ENCODE measurements around the gene NRBP1. TPM values are rescaled to one million over a fixed set of nuclear protein-coding genes. Genes with fewer than 3 reads are reported as not detected.

NRBP1 gene
- total and polyA plus RNA-seq, 9 donors, result 50.8 to 169 (median 90.0) TPM

DNA sequence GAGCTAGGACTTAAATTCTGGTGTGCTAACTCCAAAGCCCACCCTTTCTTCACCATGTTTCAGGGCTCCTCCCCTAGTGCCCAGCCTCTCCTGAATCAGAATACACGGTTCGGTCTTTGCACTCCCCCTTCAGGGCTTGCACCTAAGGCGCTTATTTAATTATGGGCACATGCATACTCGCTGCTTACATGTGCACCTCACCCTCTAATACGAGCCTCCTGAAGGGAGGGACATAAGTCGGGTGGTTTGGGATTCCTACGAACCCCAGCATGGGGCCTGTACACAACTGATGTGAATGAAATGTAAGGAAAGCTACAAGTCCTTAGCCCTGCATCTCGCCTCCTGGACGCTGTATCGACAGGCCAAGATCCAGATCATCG, 60.7 kb downstream of the NRBP1 start:
- Histone ChIP-seq H3K27me3 (no peaks in the 10 kb centered on the region), H3K27ac (peak overlapping the region; percentile 33 to 77), H3K9me3 (no peaks in the 10 kb centered on the region), H3K36me3 (no peaks in the 10 kb centered on the region), H3K4me3 (peak overlapping the region; percentile 67), H3K4me1 (ENCODE audit: insufficient read depth) (peaks cover 5% of the 10 kb centered on the region)
- no peak for TF ChIP-seq EP300 (IDR thresholded peaks at IDR 0.05)
- TF ChIP-seq, protein P1, sequence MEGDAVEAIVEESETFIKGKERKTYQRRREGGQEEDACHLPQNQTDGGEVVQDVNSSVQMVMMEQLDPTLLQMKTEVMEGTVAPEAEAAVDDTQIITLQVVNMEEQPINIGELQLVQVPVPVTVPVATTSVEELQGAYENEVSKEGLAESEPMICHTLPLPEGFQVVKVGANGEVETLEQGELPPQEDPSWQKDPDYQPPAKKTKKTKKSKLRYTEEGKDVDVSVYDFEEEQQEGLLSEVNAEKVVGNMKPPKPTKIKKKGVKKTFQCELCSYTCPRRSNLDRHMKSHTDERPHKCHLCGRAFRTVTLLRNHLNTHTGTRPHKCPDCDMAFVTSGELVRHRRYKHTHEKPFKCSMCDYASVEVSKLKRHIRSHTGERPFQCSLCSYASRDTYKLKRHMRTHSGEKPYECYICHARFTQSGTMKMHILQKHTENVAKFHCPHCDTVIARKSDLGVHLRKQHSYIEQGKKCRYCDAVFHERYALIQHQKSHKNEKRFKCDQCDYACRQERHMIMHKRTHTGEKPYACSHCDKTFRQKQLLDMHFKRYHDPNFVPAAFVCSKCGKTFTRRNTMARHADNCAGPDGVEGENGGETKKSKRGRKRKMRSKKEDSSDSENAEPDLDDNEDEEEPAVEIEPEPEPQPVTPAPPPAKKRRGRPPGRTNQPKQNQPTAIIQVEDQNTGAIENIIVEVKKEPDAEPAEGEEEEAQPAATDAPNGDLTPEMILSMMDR (IDR thresholded peaks at IDR 0.05), result peak in 1 of 3 donors; percentile 24
- 1 to 2% (median 1%) methylated on average over 11 of the region's 11 CpGs for WGBS, 3 donors
- peak in 3 of 5 donors; percentile 26 to 38 (median 30) for DNase-seq
- intact Hi-C loops (cut with DNase I), result no loop called here

DNA sequence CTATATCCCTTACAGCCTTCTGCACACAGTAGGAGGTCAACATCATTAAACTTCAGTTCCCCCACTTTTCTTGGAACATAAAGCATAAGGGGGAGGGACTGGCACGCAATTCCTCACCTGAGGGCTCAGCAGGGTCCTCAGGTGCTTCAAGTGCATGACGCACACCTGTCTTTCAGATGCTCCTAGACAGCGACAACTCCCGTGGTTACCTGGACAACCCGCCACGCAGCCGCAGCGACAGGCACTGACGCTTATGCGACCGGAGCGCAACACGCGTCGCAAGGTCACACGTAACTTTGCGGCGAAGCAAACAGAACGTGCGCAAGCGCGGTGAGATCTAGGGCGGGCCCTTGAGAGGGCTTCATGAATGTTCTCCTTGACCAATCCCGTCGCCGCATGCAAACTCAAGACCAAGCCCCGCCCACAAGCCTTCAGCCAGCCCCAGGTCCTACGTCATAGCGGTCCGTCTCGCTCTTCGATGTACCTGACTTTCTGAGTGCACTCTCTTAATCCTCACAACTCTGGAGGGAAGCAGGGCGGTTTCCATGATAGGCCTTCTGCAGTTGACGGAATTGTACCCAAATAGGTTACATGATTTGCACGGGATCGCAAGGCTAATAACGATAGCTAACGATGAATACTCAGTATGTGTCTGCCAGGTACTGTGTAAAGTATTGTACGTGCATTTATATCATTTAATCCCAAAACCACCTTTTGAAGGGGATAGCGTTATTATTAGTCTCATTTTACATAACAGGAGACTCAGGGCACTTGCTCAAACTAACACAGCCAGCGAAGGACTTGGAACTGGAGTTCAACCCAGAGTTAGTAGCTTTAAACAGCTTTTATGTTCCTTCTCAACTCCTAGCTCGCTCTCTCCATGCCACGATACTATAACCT, 61.3 kb downstream of the NRBP1 start, which contains the start of gene IFT172:
Gene IFT172 (minus strand): TSS at position 246 of the 900 bp plus-strand sequence. CDS start 90 bp downstream, at position 156.
- intact Hi-C loops (cut with DNase I), result loop anchor here in 1 of 4 donors (10.0 kb wide), 1 partner anchor 95 kb away; the partner anchor contains the start of gene ZNF512
- H3K4me1 ChIP-seq (ENCODE audit: insufficient read depth), result peaks cover 5% of the 10 kb centered on the region
- peak; percentile 96 to 99 (median 98) for DNase-seq
- no peaks in the 10 kb centered on the region for H3K36me3 ChIP-seq
- TF ChIP-seq, protein P1 (IDR thresholded peaks at IDR 0.05), result no peak
- TF ChIP-seq EP300 (IDR thresholded peaks at IDR 0.05) (no peak), POLR2A (IDR thresholded peaks at IDR 0.05) (peak; percentile 79)
- peak within 1 kb of the TSS; percentile 55 to 77 for H3K27ac ChIP-seq
- H3K27me3 ChIP-seq, result no peaks in the 10 kb centered on the region
- H3K9me3 ChIP-seq, result no peaks in the 10 kb centered on the region
- 4 to 7% (median 6%) methylated on average over 43 of the region's 43 CpGs for WGBS, 3 donors
- peak within 1 kb of the TSS; percentile 67 for H3K4me3 ChIP-seq

Small RNAs within 50 kb of the gene (small RNA-seq; reads per million reads assigned to genes)
- not detected for gene RNU6-986P

Other genes starting within 250 kb of the NRBP1 start
- 100 to 1,000 TPM; 123 to 198 (median 135) TPM for gene ATRAID, start 216.6 kb upstream of the NRBP1 start, total RNA-seq
- 100 to 1,000 TPM; 199 to 318 TPM for gene ATRAID, start 216.6 kb upstream of the NRBP1 start, polyA plus RNA-seq
- gene SLC5A6, start 216.4 kb upstream of the NRBP1 start, total RNA-seq, result 10 to 100 TPM; 14.2 to 37.9 (median 21.4) TPM
- 10 to 100 TPM; 11.2 to 13.9 TPM for gene SLC5A6, start 216.4 kb upstream of the NRBP1 start, polyA plus RNA-seq
- 10 to 100 TPM; 15.3 to 53.9 (median 36.3) TPM for gene CAD, start 211.3 kb upstream of the NRBP1 start, total RNA-seq
- 10 to 100 TPM; 11.9 to 16.2 TPM for gene CAD, start 211.3 kb upstream of the NRBP1 start, polyA plus RNA-seq
- 1 to 10 TPM in 1 of 7 donors, under 1 TPM in 3, not detected in 3; 0.23 to 1.1 (median 0.45) TPM for gene SLC30A3, start 165.6 kb upstream of the NRBP1 start, total RNA-seq
- gene SLC30A3, start 165.6 kb upstream of the NRBP1 start, polyA plus RNA-seq, result under 1 TPM; 0.27 to 0.38 TPM
- gene DNAJC5G, start 153.2 kb upstream of the NRBP1 start, total RNA-seq, result under 1 TPM in 1 of 7 donors, not detected in 6; 0.56 TPM
- gene DNAJC5G, start 153.2 kb upstream of the NRBP1 start, polyA plus RNA-seq, result under 1 TPM; 0.16 to 0.83 TPM
- under 1 TPM in 4 of 7 donors, not detected in 3; 0.12 to 0.72 (median 0.49) TPM for gene TRIM54, start 146.2 kb upstream of the NRBP1 start, total RNA-seq
- under 1 TPM; 0.20 to 0.21 TPM for gene TRIM54, start 146.2 kb upstream of the NRBP1 start, polyA plus RNA-seq
- gene UCN, start 120.2 kb upstream of the NRBP1 start, total RNA-seq, result 1 to 10 TPM; 1.4 to 5.6 (median 1.6) TPM
- 1 to 10 TPM in 1 of 2 donors, not detected in 1; 1.5 TPM for gene UCN, start 120.2 kb upstream of the NRBP1 start, polyA plus RNA-seq
- 10 to 100 TPM; 47.0 to 64.3 (median 59.9) TPM for gene MPV17, start 105.5 kb upstream of the NRBP1 start, total RNA-seq
- 100 to 1,000 TPM in 1 of 2 donors, 10 to 100 TPM in 1; 61.8 to 169 TPM for gene MPV17, start 105.5 kb upstream of the NRBP1 start, polyA plus RNA-seq
- 10 to 100 TPM; 32.8 to 57.7 (median 45.8) TPM for gene GTF3C2, start 71.9 kb upstream of the NRBP1 start, total RNA-seq
- gene GTF3C2, start 71.9 kb upstream of the NRBP1 start, polyA plus RNA-seq, result 10 to 100 TPM; 26.8 to 49.9 TPM
- gene EIF2B4, start 58.3 kb upstream of the NRBP1 start, total RNA-seq, result 10 to 100 TPM; 28.0 to 46.8 (median 39.0) TPM
- 10 to 100 TPM; 37.0 to 39.9 TPM for gene EIF2B4, start 58.3 kb upstream of the NRBP1 start, polyA plus RNA-seq
- 100 to 1,000 TPM in 4 of 7 donors, 10 to 100 TPM in 3; 72.3 to 111 (median 100) TPM for gene SNX17, start 58.0 kb upstream of the NRBP1 start, total RNA-seq
- gene SNX17, start 58.0 kb upstream of the NRBP1 start, polyA plus RNA-seq, result 10 to 100 TPM; 82.5 to 94.3 TPM
- gene ZNF513, start 47.9 kb upstream of the NRBP1 start, total RNA-seq, result 10 to 100 TPM in 6 of 7 donors, 1 to 10 TPM in 1; 4.8 to 24.1 (median 13.6) TPM
- gene ZNF513, start 47.9 kb upstream of the NRBP1 start, polyA plus RNA-seq, result 10 to 100 TPM in 1 of 2 donors, 1 to 10 TPM in 1; 3.4 to 11.0 TPM
- gene PPM1G, start 19.0 kb upstream of the NRBP1 start, total RNA-seq, result 10 to 100 TPM; 27.2 to 57.4 (median 48.0) TPM
- gene PPM1G, start 19.0 kb upstream of the NRBP1 start, polyA plus RNA-seq, result 10 to 100 TPM; 41.0 to 89.4 TPM
- 10 to 100 TPM in 1 of 7 donors, 1 to 10 TPM in 6; 2.0 to 34.5 (median 4.4) TPM for gene KRTCAP3, start 13.8 kb downstream of the NRBP1 start, total RNA-seq
- 1 to 10 TPM in 1 of 2 donors, under 1 TPM in 1; 0.82 to 2.8 TPM for gene KRTCAP3, start 13.8 kb downstream of the NRBP1 start, polyA plus RNA-seq
- gene IFT172, start 61.1 kb downstream of the NRBP1 start, total RNA-seq, result 10 to 100 TPM; 37.0 to 52.1 (median 43.9) TPM
- 10 to 100 TPM; 23.9 to 28.9 TPM for gene IFT172, start 61.1 kb downstream of the NRBP1 start, polyA plus RNA-seq
- gene FNDC4, start 66.6 kb downstream of the NRBP1 start, total RNA-seq, result 100 to 1,000 TPM in 1 of 7 donors, 10 to 100 TPM in 6; 27.3 to 117 (median 53.1) TPM
- gene FNDC4, start 66.6 kb downstream of the NRBP1 start, polyA plus RNA-seq, result 10 to 100 TPM; 40.2 to 62.3 TPM
- gene GCKR, start 68.2 kb downstream of the NRBP1 start, total RNA-seq, result 10 to 100 TPM in 3 of 7 donors, 1 to 10 TPM in 4; 1.3 to 14.5 (median 5.4) TPM
- gene GCKR, start 68.2 kb downstream of the NRBP1 start, polyA plus RNA-seq, result 1 to 10 TPM; 4.6 to 4.7 TPM
- 10 to 100 TPM; 40.2 to 69.3 (median 53.4) TPM for gene ZNF512, start 154.4 kb downstream of the NRBP1 start, total RNA-seq
- gene ZNF512, start 154.4 kb downstream of the NRBP1 start, polyA plus RNA-seq, result 10 to 100 TPM; 28.8 to 79.7 TPM
- 1 to 10 TPM; 3.2 to 8.8 (median 6.5) TPM for gene CCDC121, start 200.4 kb downstream of the NRBP1 start, total RNA-seq
- 1 to 10 TPM; 5.8 to 6.1 TPM for gene CCDC121, start 200.4 kb downstream of the NRBP1 start, polyA plus RNA-seq
- 10 to 100 TPM; 15.1 to 24.3 (median 21.4) TPM for gene GPN1, start 200.4 kb downstream of the NRBP1 start, total RNA-seq
- gene GPN1, start 200.4 kb downstream of the NRBP1 start, polyA plus RNA-seq, result 10 to 100 TPM; 20.4 to 48.3 TPM
- gene SUPT7L, start 235.0 kb downstream of the NRBP1 start, total RNA-seq, result 10 to 100 TPM; 20.4 to 29.2 (median 24.5) TPM
- gene SUPT7L, start 235.0 kb downstream of the NRBP1 start, polyA plus RNA-seq, result 10 to 100 TPM; 22.1 to 37.7 TPM
- 10 to 100 TPM; 15.0 to 19.2 (median 16.2) TPM for gene SLC4A1AP, start 235.3 kb downstream of the NRBP1 start, total RNA-seq
- gene SLC4A1AP, start 235.3 kb downstream of the NRBP1 start, polyA plus RNA-seq, result 10 to 100 TPM; 14.6 to 22.0 TPM

Data from ovary (tissue), 9 donors.